Measurements from ENCODE around the gene PRKCSH. TPM values are rescaled to one million over a fixed set of nuclear protein-coding genes. Genes with fewer than 3 reads are reported as not detected.
A peak's percentile ranks its signal among the peaks of the same experiment; 100 is the strongest.

The PRKCSH gene
- total RNA-seq, 1 donor from 2014 or later = 405 TPM

GRCh38 chr19:11418549-11419506, 16.6 kb upstream of the PRKCSH start, which contains the start of gene RGL3:
Gene RGL3, minus strand, starts transcription at chr19:11419314. Its CDS starts 36 bp downstream, at chr19:11419278.
- no peaks in the 10 kb centered on the region for H3K36me3 Mint-ChIP-seq (ENCODE audit: low read depth, unreplicated experiment)
- no peak within 1 kb of the TSS for H3K4me3 ChIP-seq (ENCODE audit: insufficient read depth, low read depth, low read length)
- no peak within 1 kb of the TSS for H3K9ac ChIP-seq (ENCODE audit: low read length)
- peaks cover 46% of the 10 kb centered on the region for H3K27me3 Mint-ChIP-seq (ENCODE audit: low read depth, unreplicated experiment)
- H3K4me1 Mint-ChIP-seq (ENCODE audit: low read depth, unreplicated experiment) = no peaks in the 10 kb centered on the region
- no peaks in the 10 kb centered on the region for H3K36me3 ChIP-seq (ENCODE audit: insufficient read depth, low read length)
- H3K4me1 ChIP-seq (ENCODE audit: insufficient read depth, low read length) = peaks cover 3% of the 10 kb centered on the region
- no peak within 1 kb of the TSS for H3K27ac Mint-ChIP-seq (ENCODE audit: unreplicated experiment)
- peaks cover 53% of the 10 kb centered on the region for H3K27me3 ChIP-seq (ENCODE audit: insufficient read depth, low read length)
- H3K9me3 Mint-ChIP-seq (ENCODE audit: unreplicated experiment) = peaks cover 3% of the 10 kb centered on the region
- DNase-seq (ENCODE audit: low read depth) (no peak), FAIRE-seq (no peak)
- H3K4me2 ChIP-seq (ENCODE audit: low read length) = peak within 1 kb of the TSS; percentile 22
- TF ChIP-seq EZH2 (IDR thresholded peaks at IDR 0.05; ENCODE audit: insufficient read depth, low read length) (peak; percentile 87), CTCF (IDR thresholded peaks at IDR 0.05; ENCODE audit: insufficient read depth, low read depth, low read length) (no peak)
- H3K4me3 Mint-ChIP-seq (ENCODE audit: unreplicated experiment) = peak within 1 kb of the TSS; percentile 54
- H3K9me3 ChIP-seq (ENCODE audit: insufficient read depth, low read depth, low read length) = no peaks in the 10 kb centered on the region
- no peak within 1 kb of the TSS for H3K27ac ChIP-seq (ENCODE audit: low read depth, low read length)
- no peaks in the 10 kb centered on the region for H3K79me2 ChIP-seq (ENCODE audit: insufficient read depth, low read length)
- H2AFZ ChIP-seq (ENCODE audit: low read depth, low read length) = no peak within 1 kb of the TSS
- H4K20me1 ChIP-seq (ENCODE audit: insufficient read depth, low read length) = no peaks in the 10 kb centered on the region

- Histone ChIP-seq H3K9me3 (ENCODE audit: insufficient read depth, low read depth, low read length) (no peaks in the 10 kb centered on the region), H3K36me3 (ENCODE audit: insufficient read depth, low read length) (no peaks in the 10 kb centered on the region), H2AFZ (ENCODE audit: low read depth, low read length) (no peak overlapping the region), H3K79me2 (ENCODE audit: insufficient read depth, low read length) (no peaks in the 10 kb centered on the region), H3K4me3 (ENCODE audit: insufficient read depth, low read depth, low read length) (no peak overlapping the region), H3K27me3 (ENCODE audit: insufficient read depth, low read length) (peaks cover 58% of the 10 kb centered on the region), H3K4me1 (ENCODE audit: insufficient read depth, low read length) (peaks cover 3% of the 10 kb centered on the region), H3K4me2 (ENCODE audit: low read length) (peak overlapping the region; percentile 54), H3K27ac (ENCODE audit: low read depth, low read length) (no peak overlapping the region), H3K9ac (ENCODE audit: low read length) (no peak overlapping the region), H4K20me1 (ENCODE audit: insufficient read depth, low read length) (no peaks in the 10 kb centered on the region)
- peaks cover 46% of the 10 kb centered on the region for H3K27me3 Mint-ChIP-seq (ENCODE audit: low read depth, unreplicated experiment)
- no peaks in the 10 kb centered on the region for H3K4me1 Mint-ChIP-seq (ENCODE audit: low read depth, unreplicated experiment)
- FAIRE-seq (no peak), DNase-seq (ENCODE audit: low read depth) (no peak)
- no peak overlapping the region for H3K4me3 Mint-ChIP-seq (ENCODE audit: unreplicated experiment)
- H3K9me3 Mint-ChIP-seq (ENCODE audit: unreplicated experiment) = peaks cover 3% of the 10 kb centered on the region
- H3K36me3 Mint-ChIP-seq (ENCODE audit: low read depth, unreplicated experiment) = no peaks in the 10 kb centered on the region
- no peak for TF ChIP-seq CTCF (IDR thresholded peaks at IDR 0.05; ENCODE audit: insufficient read depth, low read depth, low read length)
- TF ChIP-seq EZH2 (IDR thresholded peaks at IDR 0.05; ENCODE audit: insufficient read depth, low read length) = no peak
- H3K27ac Mint-ChIP-seq (ENCODE audit: unreplicated experiment) = no peak overlapping the region
Measured at GRCh38 chr19:11420429-11421370, 14.7 kb upstream of the PRKCSH start.

Data from astrocyte (in vitro differentiated cells and primary cell).